Activated CD8-positive, alpha-beta memory T cell treated with anti-CD3 and anti-CD28 coated beads for 4 hours (primary cell): ENCODE measurements around the gene CKMT2.

Source experiments
- DNase-seq, 2 donors: peaks; one replicate each; pipeline ENCODE4 v3.0.0-alpha.2; 2020; ENCODE audit warnings: low read depth in 2 of 2

The CKMT2 gene

DNA sequence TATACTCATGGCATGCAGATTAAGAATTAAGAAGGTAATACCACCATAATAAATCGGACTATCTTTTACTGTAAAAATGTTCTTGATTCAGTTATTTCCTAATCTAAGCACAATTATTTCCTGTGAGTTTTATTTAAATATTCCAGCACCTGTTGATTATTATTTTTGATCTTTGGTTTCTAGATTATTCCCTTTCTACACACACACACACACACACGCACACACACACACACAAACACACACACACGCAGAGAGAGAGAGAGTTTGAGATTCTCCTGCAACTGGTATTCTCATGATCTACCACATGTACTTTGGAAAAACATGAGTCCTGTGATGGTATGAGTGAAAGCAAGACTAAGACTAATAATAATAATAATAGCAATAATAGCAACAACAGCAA, 17.0 kb upstream of the CKMT2 start:
- no peak for DNase-seq

DNA sequence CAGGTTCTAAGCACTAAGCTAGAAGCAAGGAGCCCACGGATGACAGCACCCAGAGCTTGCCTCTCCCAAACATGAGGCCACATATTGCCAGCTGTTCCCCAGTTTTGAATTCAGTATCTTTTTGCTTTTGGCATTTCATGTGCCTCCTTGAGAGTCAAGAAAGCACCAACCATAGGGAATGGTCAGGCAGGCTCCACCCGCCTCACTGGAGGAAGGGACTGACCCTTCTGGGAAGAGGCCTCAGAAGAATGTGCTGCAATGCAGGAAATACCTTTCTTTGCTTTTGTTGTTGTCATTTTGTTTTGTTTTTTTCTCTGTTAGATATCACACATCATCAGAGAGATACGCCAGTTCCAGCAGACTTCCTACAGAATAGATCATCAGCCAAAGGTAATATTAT, 13.7 kb upstream of the CKMT2 start:
- DNase-seq: no peak

DNA sequence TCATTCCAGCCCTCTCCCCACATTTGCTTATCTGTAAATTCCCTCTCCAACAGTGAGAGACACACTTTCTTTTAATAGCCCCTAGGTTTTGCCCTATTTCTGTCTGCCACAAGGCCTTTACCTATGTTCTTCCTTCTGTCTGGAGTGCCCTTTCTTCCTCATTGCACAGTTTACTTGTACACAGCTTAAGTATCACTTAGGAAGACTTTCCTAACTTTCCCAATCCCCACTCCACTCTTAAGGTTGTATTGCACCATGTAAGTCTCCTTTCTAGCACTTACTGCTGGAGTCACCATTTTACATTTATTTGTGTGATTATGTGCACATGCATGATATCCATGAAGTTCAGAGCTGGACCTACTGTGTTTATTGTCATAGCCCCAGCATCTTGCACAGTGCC, 10.8 kb upstream of the CKMT2 start:
- DNase-seq: no peak

DNA sequence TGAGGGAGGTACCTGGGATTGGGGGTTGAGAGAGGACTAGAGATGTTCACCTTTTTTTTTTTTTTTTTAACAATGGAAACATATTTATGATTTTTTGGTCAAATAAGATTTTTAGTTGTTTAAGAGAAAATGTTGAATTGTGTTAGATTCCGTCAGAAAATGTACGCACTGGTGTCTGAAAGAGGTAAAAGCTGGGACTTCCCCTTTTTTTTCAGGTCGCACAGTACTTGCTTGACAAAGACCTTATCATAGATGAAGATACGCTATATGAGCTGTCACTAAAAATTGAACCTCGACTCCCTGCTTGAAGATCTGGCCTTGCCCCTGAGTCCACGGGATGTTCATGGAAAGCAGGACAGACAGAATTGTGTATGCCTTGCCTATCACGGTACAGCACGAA, 7.7 kb upstream of the CKMT2 start:
- no peak for DNase-seq

DNA sequence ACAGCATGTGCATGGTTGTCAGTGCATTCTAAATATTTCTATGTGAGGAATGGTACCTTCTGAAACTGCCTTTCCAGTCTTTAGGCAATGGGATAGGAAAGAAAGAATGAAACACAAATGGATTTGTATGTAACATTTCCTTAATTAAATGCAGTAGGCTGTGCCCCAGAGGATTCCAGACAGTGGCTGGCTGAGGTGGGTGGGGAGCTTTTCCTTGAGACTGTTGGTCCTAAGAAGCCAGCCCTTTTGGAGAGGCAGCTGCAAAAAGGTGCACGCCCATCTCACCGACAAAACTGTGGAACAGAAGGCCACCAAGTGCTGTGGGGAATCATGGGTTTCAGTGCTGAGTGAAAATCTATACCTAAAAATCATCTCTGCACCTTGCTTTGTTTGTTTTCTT, 6.8 kb upstream of the CKMT2 start:
- DNase-seq: no peak

DNA sequence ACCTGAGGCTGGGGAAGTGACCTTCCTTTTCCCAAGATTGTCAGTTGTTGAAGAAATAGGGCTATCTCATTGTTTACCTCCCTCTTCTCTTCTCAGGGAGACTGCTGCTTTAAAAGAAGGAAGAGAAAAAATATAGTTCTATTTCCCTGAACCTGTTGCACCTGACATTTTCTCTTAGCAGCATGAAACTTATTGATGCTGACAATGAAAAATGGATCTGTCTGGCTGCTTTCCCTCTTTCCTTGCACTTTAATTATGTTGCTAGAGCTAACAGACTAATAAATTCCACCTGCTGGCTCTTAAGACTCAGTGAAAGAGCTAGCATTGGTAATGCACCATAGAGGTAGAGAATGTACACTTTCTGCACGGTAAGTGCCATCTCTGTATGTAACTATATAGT, 6.2 kb upstream of the CKMT2 start:
- DNase-seq: no peak

DNA sequence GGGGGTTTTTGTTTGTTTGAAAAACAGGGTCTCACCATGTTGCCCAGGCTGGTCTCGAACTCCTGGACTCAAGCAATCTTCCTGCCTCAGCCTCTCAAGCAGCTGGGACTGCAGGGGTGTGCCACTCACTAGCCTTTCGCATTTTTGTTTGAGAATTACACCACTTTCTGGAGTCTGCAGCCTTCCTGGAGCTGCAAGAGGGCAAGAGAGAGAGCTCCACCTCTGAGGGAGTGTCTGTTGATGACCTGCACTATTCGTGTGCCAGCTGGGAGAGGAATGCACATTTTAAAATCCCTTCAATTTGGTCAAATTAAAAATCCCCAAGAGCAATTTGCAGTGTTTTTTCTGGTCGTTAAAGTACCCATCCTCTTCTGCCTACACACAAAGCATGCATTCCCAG, 5.0 kb upstream of the CKMT2 start:
- no peak for DNase-seq

DNA sequence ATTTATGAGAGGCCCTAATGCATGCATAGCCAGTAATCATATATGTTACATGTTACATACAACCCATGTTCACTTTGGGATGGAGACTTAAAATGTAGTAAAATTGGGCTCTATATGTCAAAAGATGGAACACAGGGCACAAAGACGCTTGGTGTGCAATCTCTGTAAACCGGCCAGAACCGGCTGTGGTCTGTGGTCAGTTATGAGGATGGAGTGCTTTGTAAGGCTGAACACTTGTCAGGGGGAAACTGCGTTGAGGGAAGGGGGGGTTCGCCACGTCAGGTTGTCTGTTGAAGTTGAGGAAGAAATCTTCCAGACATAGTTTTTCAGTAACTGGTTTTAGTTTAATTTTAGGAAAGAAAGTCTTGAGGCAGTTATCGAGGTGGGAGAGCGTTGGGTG, 2.7 kb upstream of the CKMT2 start:
- DNase-seq: no peak

DNA sequence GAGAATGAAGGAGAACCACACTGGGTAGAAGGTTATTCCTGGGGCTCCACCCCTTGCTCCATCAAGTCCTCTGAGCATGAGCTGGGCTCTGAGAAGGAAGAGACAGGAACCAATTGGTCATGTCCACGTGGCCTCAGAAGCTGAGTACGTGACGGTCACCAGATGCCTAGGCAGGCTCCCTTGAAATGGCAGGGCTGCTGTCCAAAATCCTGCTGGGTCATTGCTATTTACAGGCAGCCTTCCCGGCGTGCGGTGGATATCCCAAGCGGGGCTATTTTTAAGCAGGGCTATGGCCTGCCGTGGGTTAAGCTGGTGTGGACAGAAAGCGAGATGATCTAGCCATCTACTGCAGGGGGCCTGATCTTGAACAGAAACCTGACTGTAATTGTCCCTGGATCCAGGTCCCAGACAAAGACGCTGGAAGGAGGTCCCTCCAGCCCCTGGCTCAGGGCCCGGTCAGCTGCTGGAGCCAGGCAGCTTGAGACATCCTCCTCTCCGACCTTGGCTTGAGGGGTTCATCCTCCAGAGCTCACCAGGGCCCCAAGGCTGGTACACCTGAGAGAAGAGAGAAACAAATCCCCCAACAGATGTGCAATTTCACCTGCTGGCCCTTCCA, 550 bp upstream of the CKMT2 start:
- no peak for DNase-seq

DNA sequence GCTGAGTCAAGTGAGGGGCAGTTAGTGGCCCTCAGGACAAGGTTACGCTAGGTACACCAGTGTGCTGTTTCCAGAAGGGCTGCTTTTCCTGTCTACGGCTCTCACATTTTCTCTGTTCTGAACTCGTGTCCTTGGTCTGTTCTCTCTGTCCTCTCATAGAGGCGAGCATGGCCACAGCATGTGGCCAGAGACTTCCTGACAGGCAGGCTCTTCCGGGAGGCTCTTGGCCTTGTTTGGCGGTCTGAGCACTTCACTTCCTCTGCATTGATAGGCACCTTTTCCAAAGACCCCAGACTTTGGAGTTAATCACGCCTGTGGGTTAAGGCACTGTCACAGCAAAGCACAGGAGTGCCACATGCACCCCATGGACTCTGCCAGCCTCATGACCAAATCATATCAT, 1.2 kb downstream of the CKMT2 start:
- no peak for DNase-seq

DNA sequence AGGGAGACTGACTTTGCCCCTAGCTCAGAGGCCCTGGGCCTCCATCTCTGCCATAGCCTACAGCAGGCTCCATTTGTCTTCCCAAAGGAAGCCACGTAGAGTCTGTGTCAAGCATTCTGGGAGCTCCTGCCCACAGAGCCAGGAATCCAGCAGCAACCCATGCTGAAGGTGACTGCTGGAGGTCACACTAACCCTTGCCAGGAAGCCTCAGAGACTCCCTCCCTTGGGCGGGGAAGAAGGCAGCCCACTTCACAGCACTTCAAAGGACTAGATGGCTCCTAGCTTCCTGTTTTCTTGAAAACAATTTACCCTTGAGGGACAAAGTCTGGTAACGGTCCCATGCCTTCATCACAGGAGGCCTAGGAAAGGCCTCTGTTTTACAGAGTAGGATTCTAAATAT, 1.7 kb downstream of the CKMT2 start:
- DNase-seq: no peak

DNA sequence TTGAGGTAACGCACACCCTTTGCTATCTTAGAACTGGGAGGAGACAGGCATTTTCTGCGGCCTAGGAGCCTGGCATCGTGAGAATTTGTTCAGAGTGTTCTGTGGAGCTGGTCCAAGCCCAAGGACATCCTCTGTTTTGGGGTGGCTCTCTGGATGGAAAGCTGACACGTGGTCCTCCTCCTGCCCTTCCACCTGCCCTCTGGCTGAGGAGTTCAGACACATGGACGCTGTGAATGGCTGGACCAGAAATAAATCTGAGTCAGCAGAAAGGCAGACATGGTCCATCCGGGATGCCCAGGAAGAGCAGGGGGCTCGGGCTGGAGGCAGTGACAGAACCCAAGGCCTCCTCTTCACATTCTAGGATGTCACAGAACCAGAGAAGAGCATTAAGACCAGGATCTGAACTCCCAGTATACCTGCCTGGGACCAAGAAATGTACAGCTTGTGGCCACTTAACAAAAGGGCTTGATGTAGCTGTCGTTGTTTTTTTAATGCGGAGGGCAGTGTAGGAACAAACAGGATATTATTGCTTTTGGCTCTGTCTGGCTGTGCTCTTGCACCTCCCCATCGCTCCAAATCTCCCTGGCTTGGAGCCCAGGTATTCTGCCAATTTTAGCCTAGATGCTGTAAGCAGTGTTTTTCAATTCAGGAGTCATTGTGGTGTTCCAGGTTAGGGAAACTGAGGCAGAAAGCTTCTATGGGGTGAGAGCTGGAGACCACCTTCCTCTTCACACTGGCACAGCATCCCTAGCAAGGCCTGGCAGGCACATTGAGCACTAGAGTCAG, 2.4 kb downstream of the CKMT2 start:
- DNase-seq: no peak

DNA sequence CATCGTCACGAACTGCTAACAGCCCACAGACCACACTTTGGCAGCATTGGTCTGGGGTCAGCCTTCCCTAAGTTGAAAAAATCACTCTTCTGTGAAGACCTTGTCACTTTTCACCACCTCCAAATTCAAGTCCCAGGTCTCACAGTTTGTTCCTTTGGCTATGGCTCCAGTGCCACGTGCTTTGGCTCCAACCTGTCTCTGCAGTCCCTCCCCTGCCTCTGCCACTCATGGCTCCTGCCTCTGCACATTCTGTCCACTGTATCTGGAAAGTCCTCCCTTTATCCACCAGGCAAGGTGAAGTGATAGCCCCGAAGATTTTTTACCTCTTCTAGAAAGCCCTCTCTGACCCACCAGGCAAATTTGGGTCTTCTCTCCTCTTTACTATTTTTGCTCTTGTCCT, 5.3 kb downstream of the CKMT2 start:
- no peak for DNase-seq

DNA sequence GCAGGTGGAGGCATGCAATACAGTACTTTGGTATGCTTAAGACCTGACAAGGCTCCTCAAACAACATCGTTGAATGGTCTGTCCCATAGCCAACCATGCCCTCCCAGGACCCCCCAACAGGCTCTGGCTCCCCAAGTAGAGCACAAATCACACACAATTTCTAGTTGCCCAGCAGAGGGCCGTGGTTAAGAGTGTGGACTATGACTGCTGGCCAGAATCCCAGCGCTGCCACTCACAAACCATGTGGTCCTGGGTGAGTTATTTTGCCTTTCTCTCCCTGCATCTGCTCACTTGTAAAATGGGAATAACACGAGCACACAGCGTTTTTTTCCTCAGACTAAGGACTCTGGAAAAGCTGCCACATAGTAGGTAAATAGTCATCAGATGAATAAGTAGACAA, 6.5 kb downstream of the CKMT2 start:
- DNase-seq: no peak

DNA sequence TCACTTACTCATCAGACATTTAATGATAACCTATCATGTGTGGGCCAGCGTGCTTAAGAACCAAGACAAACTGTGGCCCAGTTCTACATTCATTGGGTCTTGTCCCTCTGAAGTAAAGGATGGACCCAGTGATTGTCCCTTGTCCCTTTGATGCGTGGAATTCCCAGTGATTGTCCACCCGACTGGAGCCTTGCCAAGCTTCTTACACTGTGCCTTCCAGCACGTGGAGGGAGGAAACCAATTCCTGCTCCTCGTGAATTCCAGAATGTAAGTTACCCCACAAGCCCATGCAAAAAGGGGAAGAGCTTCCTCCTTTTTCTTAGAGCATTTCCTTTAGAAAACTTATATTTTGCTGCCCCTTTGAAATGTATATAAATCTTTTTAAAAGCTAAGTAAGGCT, 7.9 kb downstream of the CKMT2 start:
- no peak for DNase-seq

DNA sequence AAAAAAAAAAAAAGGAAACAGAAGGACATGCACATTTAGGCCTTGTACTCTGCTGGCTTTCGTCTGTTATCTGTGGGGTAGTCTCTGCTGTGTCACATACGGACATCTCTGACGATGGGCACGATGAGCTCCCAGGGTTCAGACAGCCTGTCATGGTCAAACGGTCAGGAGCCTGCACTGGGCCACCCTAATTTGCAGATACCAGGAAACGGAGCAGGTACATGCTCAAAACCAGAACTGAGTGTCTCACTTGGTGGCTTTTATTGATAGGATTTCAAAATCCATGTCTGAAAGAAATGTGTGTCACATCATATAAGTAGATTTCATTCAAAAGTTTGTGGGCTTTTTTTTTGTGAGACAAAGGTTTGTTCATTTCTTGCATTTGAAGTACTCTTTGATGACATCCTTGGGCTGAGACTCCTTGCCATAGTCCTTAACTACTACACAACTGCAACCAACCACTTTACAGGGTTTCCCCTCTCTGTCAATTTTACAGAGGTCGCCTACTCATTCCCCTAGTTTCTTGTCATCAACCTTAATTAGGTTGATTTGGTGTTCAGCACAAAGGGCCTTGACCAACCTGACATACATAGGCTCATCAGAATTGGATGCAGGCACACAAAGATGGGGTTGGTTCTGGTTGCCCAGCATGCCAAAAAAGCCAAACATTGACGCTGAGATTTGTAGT, 9.0 kb downstream of the CKMT2 start:
- no peak for DNase-seq

DNA sequence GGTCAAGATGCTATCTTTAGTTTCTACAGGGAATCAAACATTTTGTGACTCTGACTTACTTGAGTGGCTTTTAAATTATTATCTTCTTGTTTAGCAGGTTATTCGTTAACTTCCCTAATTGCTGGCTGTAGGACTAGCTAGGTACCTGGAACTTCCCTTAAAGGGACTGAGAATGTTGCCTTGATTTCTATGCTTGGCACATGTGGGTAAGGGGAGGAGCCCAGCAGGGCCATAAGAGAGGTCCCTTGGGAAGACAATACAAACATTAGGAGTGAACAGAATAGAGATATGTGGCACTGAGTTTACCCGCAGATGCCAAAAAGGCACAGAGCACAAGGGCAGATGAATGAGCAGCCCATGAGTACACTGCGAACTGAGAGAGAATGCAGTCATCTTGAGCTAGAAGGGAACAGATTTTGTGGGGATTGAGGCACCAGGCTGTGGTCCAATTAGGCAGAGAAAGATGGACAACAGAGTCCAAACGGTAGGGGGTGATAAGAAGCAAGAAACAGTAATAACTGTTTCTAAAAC, 9.8 kb downstream of the CKMT2 start:
- no peak for DNase-seq

DNA sequence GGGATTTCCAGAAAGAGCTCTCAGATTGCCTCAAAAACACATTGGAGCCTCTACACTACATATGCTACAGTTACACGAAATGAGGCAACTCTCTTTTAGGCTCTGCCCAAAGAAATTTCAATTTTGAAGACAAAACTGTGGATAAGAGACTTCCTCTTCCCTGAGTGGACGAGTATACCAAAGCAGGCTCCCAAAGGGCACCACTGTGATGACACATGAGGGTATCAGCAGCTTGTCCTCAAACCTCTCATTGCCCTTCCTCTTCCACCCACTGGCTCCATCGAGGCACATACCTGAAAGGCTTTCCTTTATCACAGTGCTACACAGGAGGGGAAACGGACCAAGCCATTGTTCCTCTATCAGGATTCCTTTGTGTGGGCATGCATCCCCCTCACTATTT, 11.3 kb downstream of the CKMT2 start:
- DNase-seq: no peak

DNA sequence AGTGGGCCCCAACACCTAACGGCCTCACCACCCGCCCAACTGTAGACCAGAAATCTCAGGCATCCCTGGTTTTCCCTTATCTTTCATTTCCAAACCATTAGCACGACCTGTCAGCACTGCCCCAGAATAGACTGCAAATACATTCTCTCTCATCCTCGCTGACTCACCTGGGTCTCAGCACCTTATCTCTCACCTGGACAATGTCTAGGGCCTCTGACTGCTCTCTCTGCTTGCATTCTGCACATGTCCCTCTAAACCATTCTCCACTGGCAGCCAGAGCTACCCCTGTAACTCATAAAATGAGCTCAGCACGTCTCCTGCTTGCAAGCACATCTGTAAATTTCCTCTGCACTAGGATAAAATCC, 12.7 kb downstream of the CKMT2 start:
- DNase-seq: no peak

DNA sequence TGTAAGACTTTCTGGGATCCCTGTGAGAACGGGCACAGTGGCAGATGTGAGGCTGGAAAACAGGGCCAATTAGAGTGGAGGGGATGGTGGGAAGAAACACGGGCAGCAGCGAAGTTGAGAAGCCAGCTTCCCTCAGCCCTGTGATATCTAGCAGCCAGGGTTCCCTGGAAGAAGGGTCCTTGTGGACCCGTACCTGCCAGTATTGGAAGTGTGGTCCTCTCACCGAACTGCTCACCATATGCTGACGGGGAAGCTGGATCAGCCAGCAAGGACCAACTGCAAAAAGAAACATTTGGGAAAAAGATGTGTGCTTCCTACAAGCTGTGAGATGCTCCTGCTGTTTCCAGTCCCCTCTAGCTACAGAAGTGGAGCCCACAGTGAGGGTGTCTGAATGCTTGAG, 13.6 kb downstream of the CKMT2 start:
- no peak for DNase-seq

DNA sequence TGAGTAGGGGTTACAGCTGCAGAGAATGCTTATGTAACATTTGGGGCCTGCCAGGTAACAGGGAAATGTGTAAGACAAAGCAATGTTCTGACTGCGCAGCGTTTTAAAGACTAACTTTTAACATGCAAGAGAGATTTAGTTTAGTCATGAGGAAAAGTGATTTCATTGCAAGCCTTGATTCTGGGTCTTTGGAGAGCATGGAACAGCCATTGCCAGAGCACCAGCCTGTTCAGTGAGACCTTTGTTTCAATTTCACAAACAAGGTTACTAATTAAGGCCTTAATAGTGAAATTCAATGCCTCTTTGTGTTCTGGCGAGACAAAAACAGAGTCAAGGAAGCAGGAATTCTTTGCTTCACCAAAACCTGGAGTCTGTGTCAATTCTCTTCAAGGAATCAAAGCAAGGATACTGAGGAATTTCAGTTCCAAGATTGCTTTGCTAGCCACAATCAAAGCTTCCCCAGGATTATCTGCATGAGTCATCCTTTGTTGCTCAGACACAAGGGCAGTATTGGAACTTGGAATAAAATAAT, 14.4 kb downstream of the CKMT2 start:
- DNase-seq: no peak

DNA sequence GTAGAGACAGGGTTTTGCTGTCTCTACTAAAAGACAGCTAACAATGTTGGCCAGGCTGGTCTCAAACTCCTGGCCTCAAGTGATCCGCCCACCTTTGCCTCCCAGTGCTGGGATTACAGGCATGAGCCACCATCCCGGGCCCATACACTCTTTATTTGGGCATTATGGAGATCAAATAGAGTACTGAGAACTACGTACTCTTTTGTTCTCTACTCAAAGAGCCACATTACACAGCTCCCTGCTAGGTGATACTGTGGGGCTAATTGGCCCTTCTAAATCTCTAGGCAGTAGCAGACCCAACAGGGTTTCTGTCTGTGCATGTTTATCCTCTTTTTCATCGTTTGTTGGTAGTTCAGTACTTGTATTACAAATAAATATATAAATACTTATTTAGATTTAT, 16.1 kb downstream of the CKMT2 start:
- DNase-seq: no peak

DNA sequence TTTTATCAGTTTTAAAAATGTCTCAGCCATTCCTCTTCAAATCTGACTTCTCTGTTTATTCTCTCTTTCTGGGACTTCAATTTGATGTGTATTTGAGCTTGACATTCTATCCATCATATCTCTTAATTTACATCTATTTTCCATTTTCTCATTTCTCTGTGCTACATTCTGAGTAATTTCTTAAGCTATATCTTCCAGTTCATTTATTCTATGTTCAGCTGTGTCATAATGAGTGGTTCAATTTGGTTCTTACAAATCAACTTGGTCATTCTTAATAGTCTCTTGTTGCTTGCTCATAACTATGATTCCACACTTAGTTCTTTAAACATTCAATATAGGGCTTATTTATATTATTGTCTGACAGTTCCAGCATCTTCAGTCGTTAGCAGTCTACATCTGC, 16.9 kb downstream of the CKMT2 start:
- no peak for DNase-seq
